Lung (tissue), 12 donors: Measurements from ENCODE around the gene ADAMTS1. TPM values are rescaled to one million over a fixed set of nuclear protein-coding genes. Genes with fewer than 3 reads are reported as not detected.

ENCODE experiments used
- ATAC-seq: fragments of 200-7000 bp; cut with Tn5 transposase; one replicate; pipeline ENCODE4 v1.9.1; 2020; ENCODE audit warnings: moderate number of reproducible peaks; ENCODE audit not compliant: insufficient read depth, low FRiP score
- DNase-seq, 3 donors: peaks; one replicate each; pipeline ENCODE4 v3.0.0-alpha.2; 2013 to 2017
- H3K27ac ChIP-seq, 2 donors: one replicate each; pipeline ENCODE4 v1.5.1; 2013; ENCODE audit warnings: mild to moderate bottlenecking in 2 of 2, moderate library complexity in 2 of 2, control low read depth in 1 of 2, inconsistent platforms in 1 of 2, low read depth in 1 of 2, low read length in 1 of 2
- H3K27me3 ChIP-seq, 3 donors: one replicate each; pipeline ENCODE4 v1.5.1; 2013; ENCODE audit warnings: low read length in 2 of 3; ENCODE audit not compliant: control insufficient read depth in 3 of 3, insufficient read depth in 3 of 3
- H3K36me3 ChIP-seq, 4 donors: one replicate each; pipeline ENCODE4 v1.5.1; 2013; ENCODE audit warnings: low read length in 4 of 4, mild to moderate bottlenecking in 1 of 4, moderate library complexity in 1 of 4; ENCODE audit not compliant: control insufficient read depth in 4 of 4, insufficient read depth in 4 of 4
- H3K4me1 ChIP-seq, 5 donors: one replicate each; pipeline ENCODE4 v1.5.1; 2013; ENCODE audit warnings: low read length in 5 of 5, mild to moderate bottlenecking in 2 of 5, moderate library complexity in 1 of 5; ENCODE audit not compliant: control insufficient read depth in 5 of 5, insufficient read depth in 5 of 5
- H3K4me3 ChIP-seq: one replicate; pipeline ENCODE4 v1.5.1; 2013; ENCODE audit warnings: mild to moderate bottlenecking, control low read depth, moderate library complexity
- H3K9ac ChIP-seq, 2 donors: one replicate each; pipeline ENCODE4 v1.5.1; 2013; ENCODE audit warnings: low read length in 2 of 2, control low read depth in 1 of 2; ENCODE audit not compliant: insufficient read depth in 1 of 2
- H3K9me3 ChIP-seq, 4 donors: one replicate each; pipeline ENCODE4 v1.5.1; 2013; ENCODE audit warnings: low read length in 3 of 4, mild to moderate bottlenecking in 1 of 4, moderate library complexity in 1 of 4; ENCODE audit not compliant: control insufficient read depth in 4 of 4, insufficient read depth in 3 of 4
- WGBS, 2 donors: extraction: QIAGEN DNeasy Blood & Tissue Kit; methylation state at CpG; one replicate each; pipeline ENCODE4 v1.1.7; 2013; 5-methylcytosine and 5-hydroxymethylcytosine counted together
- polyA plus RNA-seq, 2 donors: library from polyadenylated mRNA; stranded (reverse); fragments of 200-250 nt; gene quantifications; one replicate each; pipeline ENCODE4 v1.2.1, GENCODE V29; 2013
- total RNA-seq, 2 donors: library from RNA; depleted of rRNA in 1 of 2; stranded (reverse); fragments of >200 nt in 1 of 2; gene quantifications; one replicate each; pipeline ENCODE4 v1.2.1, GENCODE V29; 2014 to 2021
- TF ChIP-seq, protein P1 (sequence below): IDR thresholded peaks from 2 replicates; pipeline ENCODE4 v1.5.1; 2012; ENCODE audit warnings: mild to moderate bottlenecking; ENCODE audit errors: control extremely low read depth, extremely low read depth
- donor health status: control.
- donor health status: control.
- donor health status: Bipolar disorder and iron deficiency.
- donor health status: healthy.
- donor health status: DM: yes; HTN: yes; CAD: no.

ADAMTS1 gene
- total and polyA plus RNA-seq, 4 donors, result 15.3 to 165 (median 84.4) TPM

DNA sequence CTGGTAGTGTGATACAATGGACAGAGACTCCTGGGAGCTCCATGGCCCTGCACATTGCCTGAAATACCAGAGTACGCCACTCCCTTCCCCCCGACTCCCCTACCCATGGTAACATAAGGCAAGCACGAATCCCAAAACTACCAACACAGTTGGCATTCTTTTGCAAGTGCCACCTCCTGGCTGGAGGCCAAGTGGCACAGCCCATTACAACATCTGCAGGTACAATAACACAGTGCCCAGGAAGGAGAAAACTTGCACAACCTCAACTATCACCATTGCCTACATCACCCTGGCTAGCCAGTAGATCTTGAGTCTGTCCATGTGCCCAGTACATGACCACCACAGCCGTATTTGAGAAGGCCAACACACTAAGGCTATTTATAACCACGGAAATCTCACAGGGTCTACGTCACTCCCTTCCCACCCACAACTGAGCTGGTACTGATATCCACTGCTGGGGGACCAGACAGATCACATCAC lies 11.7 kb downstream of the ADAMTS1 start:
- H3K27ac ChIP-seq, result no peak overlapping the region
- H3K36me3 ChIP-seq, result peaks cover 0 to 19% (median 11%) of the 10 kb centered on the region in 4 donors
- no peaks in the 10 kb centered on the region for H3K27me3 ChIP-seq
- peaks cover 0 to 9% (median 3%) of the 10 kb centered on the region in 5 donors for H3K4me1 ChIP-seq
- TF ChIP-seq, protein P1, sequence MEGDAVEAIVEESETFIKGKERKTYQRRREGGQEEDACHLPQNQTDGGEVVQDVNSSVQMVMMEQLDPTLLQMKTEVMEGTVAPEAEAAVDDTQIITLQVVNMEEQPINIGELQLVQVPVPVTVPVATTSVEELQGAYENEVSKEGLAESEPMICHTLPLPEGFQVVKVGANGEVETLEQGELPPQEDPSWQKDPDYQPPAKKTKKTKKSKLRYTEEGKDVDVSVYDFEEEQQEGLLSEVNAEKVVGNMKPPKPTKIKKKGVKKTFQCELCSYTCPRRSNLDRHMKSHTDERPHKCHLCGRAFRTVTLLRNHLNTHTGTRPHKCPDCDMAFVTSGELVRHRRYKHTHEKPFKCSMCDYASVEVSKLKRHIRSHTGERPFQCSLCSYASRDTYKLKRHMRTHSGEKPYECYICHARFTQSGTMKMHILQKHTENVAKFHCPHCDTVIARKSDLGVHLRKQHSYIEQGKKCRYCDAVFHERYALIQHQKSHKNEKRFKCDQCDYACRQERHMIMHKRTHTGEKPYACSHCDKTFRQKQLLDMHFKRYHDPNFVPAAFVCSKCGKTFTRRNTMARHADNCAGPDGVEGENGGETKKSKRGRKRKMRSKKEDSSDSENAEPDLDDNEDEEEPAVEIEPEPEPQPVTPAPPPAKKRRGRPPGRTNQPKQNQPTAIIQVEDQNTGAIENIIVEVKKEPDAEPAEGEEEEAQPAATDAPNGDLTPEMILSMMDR, result no peak
- no peaks in the 10 kb centered on the region for H3K9me3 ChIP-seq
- DNase-seq (no peak), ATAC-seq (peak; percentile 27)
- H3K9ac ChIP-seq, result no peak overlapping the region
- no peak overlapping the region for H3K4me3 ChIP-seq
- WGBS, 2 donors, result 85 to 91% methylated on average over 6 of the region's 6 CpGs

DNA sequence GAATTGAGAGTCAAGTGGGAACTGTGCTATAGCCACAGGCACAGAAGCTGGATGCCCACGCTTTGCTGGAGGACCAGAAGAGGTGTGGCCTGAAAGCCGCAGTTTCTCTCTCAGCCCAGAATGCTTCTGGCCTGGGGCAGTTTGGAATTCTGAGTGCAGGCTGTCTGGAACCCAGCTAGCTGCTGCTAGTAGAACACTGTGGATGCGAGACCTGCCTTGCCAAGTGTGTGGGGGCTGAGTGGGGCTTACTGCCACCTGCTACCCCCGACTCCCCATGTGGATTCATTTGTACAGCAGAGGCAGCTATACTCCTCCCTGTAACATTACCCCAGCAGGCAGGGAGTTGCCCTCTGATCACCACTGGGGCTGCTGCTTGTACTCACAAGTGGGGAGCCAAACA lies 12.2 kb downstream of the ADAMTS1 start:
- Histone ChIP-seq H3K9me3 (no peaks in the 10 kb centered on the region), H3K9ac (no peak overlapping the region), H3K36me3 (peaks cover 0 to 16% (median 7%) of the 10 kb centered on the region in 4 donors), H3K4me3 (no peak overlapping the region), H3K27me3 (no peaks in the 10 kb centered on the region), H3K4me1 (peaks cover 0 to 8% (median 3%) of the 10 kb centered on the region in 5 donors), H3K27ac (no peak overlapping the region)
- WGBS, 2 donors, result 91 to 94% methylated on average over 4 of the region's 4 CpGs
- TF ChIP-seq, protein P1, result no peak
- DNase-seq, result no peak
- ATAC-seq, result no peak

DNA sequence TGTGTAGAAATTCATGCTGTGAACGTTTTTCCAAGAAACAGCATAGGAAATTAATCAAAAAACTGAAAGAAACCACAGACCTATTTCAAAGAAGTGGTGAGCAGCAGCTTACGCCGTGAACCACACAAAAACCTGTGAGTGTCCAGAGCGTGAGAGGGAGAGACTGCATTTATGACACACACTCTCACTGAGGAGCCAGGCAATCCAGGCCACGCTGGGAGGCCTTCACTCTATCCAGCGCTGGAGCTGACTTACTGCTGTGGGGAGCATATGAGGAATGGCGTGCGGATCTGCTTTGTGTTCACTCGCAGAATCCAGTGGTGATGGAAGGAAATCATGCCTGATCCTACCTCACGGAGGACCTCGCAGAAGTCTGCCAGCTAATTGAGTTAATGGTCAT lies 12.7 kb downstream of the ADAMTS1 start:
- no peak for DNase-seq
- no peak overlapping the region for H3K4me3 ChIP-seq
- peaks cover 0 to 4% (median 0%) of the 10 kb centered on the region in 5 donors for H3K4me1 ChIP-seq
- no peaks in the 10 kb centered on the region for H3K9me3 ChIP-seq
- no peak overlapping the region for H3K27ac ChIP-seq
- TF ChIP-seq, protein P1, result no peak
- H3K9ac ChIP-seq, result no peak overlapping the region
- peaks cover 0 to 11% (median 3%) of the 10 kb centered on the region in 4 donors for H3K36me3 ChIP-seq
- 77 to 80% methylated on average over 11 of the region's 11 CpGs for WGBS, 2 donors
- H3K27me3 ChIP-seq, result no peaks in the 10 kb centered on the region
- no peak for ATAC-seq

DNA sequence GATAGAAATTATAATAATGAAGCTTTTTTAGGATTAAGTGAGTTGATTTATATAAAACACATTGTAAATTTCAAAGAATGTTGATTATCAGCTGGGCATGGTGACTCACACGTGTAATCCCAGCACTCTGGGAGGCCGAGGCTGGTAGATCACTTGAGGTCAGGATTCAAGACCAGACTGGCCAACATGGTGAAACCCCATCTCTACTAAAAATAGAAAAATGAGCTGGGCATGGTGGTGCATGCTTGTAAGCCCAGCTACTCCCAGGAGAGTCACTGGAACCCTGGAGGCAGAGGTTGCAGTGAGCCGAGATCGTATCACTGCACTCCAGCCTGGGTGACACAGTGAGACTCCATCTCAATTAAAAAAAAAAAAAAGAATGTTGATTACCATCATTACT lies 18.4 kb downstream of the ADAMTS1 start:
- Histone ChIP-seq H3K9ac (no peak overlapping the region), H3K9me3 (no peaks in the 10 kb centered on the region), H3K36me3 (no peaks in the 10 kb centered on the region), H3K4me1 (peaks cover 0 to under 1% (median 0%) of the 10 kb centered on the region in 5 donors), H3K4me3 (no peak overlapping the region), H3K27me3 (no peaks in the 10 kb centered on the region), H3K27ac (no peak overlapping the region)
- WGBS, 2 donors, result 92 to 93% methylated on average over 4 of the region's 4 CpGs
- TF ChIP-seq, protein P1, result no peak
- ATAC-seq (no peak), DNase-seq (no peak)
